K562 treated with DMSO at 1 percent for 24 hours (cell line): ENCODE measurements around the gene CX3CL1. TPM values are rescaled to one million over a fixed set of nuclear protein-coding genes. Genes with fewer than 3 reads are reported as not detected.

Experiments used
- total RNA-seq: library from RNA; unstranded; fragments of 300-600 nt; gene quantifications from 2 replicates; pipeline ENCODE4 v1.2.3, GENCODE V29; 2022; ENCODE audit warnings: low read depth; ENCODE audit not compliant: insufficient read depth

CX3CL1 gene
- total RNA-seq = 0.12 TPM in 1 of 2 replicates, not detected in the other

GRCh38 chr16:57372372-57373116 lies at the start of gene CX3CL1:
TSS of gene CX3CL1 (plus strand) at chr16:57372490. CDS start at chr16:57372569, 79 bp downstream.

GRCh38 chr16:57358527-57359095 lies 13.7 kb upstream of the CX3CL1 start, which contains the start of gene CCL22:
TSS of gene CCL22 (plus strand) at chr16:57358783. CDS start at chr16:57358817, 34 bp downstream.

GRCh38 chr16:57403965-57404817 lies 31.9 kb downstream of the CX3CL1 start, which contains the start of gene CCL17:
TSS of gene CCL17 (plus strand) at chr16:57404767. CDS start at chr16:57413933, 9,166 bp downstream.

Other genes starting within 250 kb of the CX3CL1 start
- gene PSME3IP1, start 186.5 kb upstream of the CX3CL1 start, total RNA-seq = 64.8 and 70.7 TPM in 2 replicates
- gene RSPRY1, start 186.2 kb upstream of the CX3CL1 start, total RNA-seq = 12.7 and 13.2 TPM in 2 replicates
- 39.0 and 40.9 TPM in 2 replicates for gene ARL2BP, start 127.2 kb upstream of the CX3CL1 start, total RNA-seq
- 1.4 and 1.7 TPM in 2 replicates for gene PLLP, start 87.8 kb upstream of the CX3CL1 start, total RNA-seq
- not detected in 2 replicates for gene CCL22, start 13.7 kb upstream of the CX3CL1 start, total RNA-seq
- not detected in 2 replicates for gene CCL17, start 32.3 kb downstream of the CX3CL1 start, total RNA-seq
- 47.5 and 50.9 TPM in 2 replicates for gene CIAPIN1, start 74.9 kb downstream of the CX3CL1 start, total RNA-seq
- 60.0 and 62.5 TPM in 2 replicates for gene COQ9, start 75.0 kb downstream of the CX3CL1 start, total RNA-seq
- 105 and 107 TPM in 2 replicates for gene POLR2C, start 90.2 kb downstream of the CX3CL1 start, total RNA-seq
- gene DOK4, start 114.0 kb downstream of the CX3CL1 start, total RNA-seq = 12.2 and 15.0 TPM in 2 replicates
- gene CCDC102A, start 164.1 kb downstream of the CX3CL1 start, total RNA-seq = 6.8 and 7.7 TPM in 2 replicates
- 0.35 and 0.56 TPM in 2 replicates for gene ADGRG5, start 170.2 kb downstream of the CX3CL1 start, total RNA-seq